ENCODE results near the gene PRAMEF17. TPM values are rescaled to one million over a fixed set of nuclear protein-coding genes. Genes with fewer than 3 reads are reported as not detected.
"Not testable (repeated sequence)": the region's sequence is repeated elsewhere in the genome, so short reads cannot be mapped to it uniquely, and the experiment has no call there.

The PRAMEF17 gene
- total RNA-seq, 1 donor from 2014 or later, result not detected

DNA sequence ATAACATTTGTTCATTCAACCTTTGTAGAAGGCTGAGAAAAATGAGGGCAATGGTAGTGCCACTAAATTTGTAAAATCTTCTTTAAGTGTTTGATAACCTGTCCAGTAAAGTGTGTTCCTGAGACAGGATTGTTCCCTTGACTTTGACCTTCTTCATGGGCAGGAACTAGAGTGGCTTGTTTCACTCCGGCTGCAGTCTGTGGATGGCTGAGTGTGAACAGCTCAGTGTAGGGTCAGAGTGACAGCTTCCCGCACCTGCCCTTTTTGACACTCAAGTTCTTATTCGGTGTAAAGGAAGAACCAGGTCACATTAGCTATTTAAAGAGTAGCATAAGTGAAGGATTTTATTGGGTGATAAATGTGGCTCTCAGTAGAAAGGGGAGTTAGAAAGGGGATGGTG lies 9.1 kb upstream of the PRAMEF17 start:
- not testable (repeated sequence) for H3K27ac ChIP-seq (ENCODE audit: low read depth, low read length); H3K9me3 ChIP-seq (ENCODE audit: control insufficient read depth in 3 of 3, low read length in 3 of 3); H3K9ac ChIP-seq (ENCODE audit: low read depth in 1 of 3, low read length in 3 of 3); H3K36me3 ChIP-seq (ENCODE audit: control insufficient read depth in 3 of 3, insufficient read depth in 3 of 3, low read length in 3 of 3); H3K27me3 ChIP-seq (ENCODE audit: control insufficient read depth in 3 of 3, insufficient read depth in 3 of 3, low read length in 3 of 3); H3K4me1 ChIP-seq (ENCODE audit: control insufficient read depth in 3 of 3, insufficient read depth in 3 of 3, low read length in 3 of 3); H3K4me3 ChIP-seq (ENCODE audit: low read length in 3 of 3)

- H3K9me3 ChIP-seq (ENCODE audit: control insufficient read depth in 3 of 3, low read length in 3 of 3); H3K36me3 ChIP-seq (ENCODE audit: control insufficient read depth in 3 of 3, insufficient read depth in 3 of 3, low read length in 3 of 3); H3K27ac ChIP-seq (ENCODE audit: low read depth, low read length); H3K27me3 ChIP-seq (ENCODE audit: control insufficient read depth in 3 of 3, insufficient read depth in 3 of 3, low read length in 3 of 3); H3K4me3 ChIP-seq (ENCODE audit: low read length in 3 of 3); H3K4me1 ChIP-seq (ENCODE audit: control insufficient read depth in 3 of 3, insufficient read depth in 3 of 3, low read length in 3 of 3); H3K9ac ChIP-seq (ENCODE audit: low read depth in 1 of 3, low read length in 3 of 3): not testable (repeated sequence)
Observed at GRCh38 chr1:13393004-13393403, 3.6 kb downstream of the PRAMEF17 start.

DNA sequence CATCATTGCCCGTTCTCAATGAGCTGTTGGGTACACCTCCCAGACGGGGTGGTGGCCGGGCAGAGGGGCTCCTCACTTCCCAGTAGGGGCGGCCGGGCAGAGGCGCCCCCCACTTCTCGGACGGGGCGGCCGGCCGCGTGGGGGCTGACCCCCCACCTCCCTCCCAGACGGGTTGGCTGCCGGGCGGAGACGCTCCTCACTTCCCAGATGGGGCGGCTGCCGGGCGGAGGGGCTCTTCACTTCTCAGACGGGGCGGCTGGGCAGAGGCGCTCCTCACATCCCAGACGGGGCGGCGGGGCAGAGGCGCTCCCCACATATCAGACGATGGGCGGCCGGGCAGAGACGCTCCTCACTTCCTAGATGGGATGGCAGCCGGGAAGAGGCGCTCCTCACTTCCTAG lies 5.3 kb downstream of the PRAMEF17 start:
- not testable (repeated sequence) for H3K9me3 ChIP-seq (ENCODE audit: control insufficient read depth in 3 of 3, low read length in 3 of 3); H3K27me3 ChIP-seq (ENCODE audit: control insufficient read depth in 3 of 3, insufficient read depth in 3 of 3, low read length in 3 of 3); H3K36me3 ChIP-seq (ENCODE audit: control insufficient read depth in 3 of 3, insufficient read depth in 3 of 3, low read length in 3 of 3); H3K9ac ChIP-seq (ENCODE audit: low read depth in 1 of 3, low read length in 3 of 3); H3K27ac ChIP-seq (ENCODE audit: low read depth, low read length); H3K4me3 ChIP-seq (ENCODE audit: low read length in 3 of 3); H3K4me1 ChIP-seq (ENCODE audit: control insufficient read depth in 3 of 3, insufficient read depth in 3 of 3, low read length in 3 of 3)

- H3K27me3 ChIP-seq (ENCODE audit: control insufficient read depth in 3 of 3, insufficient read depth in 3 of 3, low read length in 3 of 3); H3K27ac ChIP-seq (ENCODE audit: low read depth, low read length); H3K4me1 ChIP-seq (ENCODE audit: control insufficient read depth in 3 of 3, insufficient read depth in 3 of 3, low read length in 3 of 3); H3K36me3 ChIP-seq (ENCODE audit: control insufficient read depth in 3 of 3, insufficient read depth in 3 of 3, low read length in 3 of 3); H3K9ac ChIP-seq (ENCODE audit: low read depth in 1 of 3, low read length in 3 of 3); H3K9me3 ChIP-seq (ENCODE audit: control insufficient read depth in 3 of 3, low read length in 3 of 3); H3K4me3 ChIP-seq (ENCODE audit: low read length in 3 of 3): not testable (repeated sequence)
Observed at GRCh38 chr1:13395311-13395710, 5.9 kb downstream of the PRAMEF17 start.

DNA sequence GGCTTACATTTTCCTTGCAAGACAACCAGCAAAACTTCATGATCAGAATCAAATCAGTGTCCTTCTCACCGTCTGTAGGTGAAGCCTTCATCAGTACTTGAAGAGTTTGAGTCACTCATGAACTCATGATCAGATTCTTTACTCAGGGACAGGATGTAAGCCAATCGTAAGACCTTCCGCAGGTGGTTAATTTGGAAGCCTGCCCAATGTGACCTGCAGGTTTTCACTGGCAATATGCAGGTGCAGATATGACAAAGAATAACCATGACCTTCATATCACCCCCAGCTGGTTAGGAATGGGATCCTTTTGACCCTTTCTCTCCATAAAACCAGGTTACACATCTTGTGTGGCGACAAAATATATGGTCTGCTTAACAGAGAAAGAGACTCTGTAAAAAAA lies 18.4 kb downstream of the PRAMEF17 start:
- Histone ChIP-seq H3K27me3 (ENCODE audit: control insufficient read depth in 3 of 3, insufficient read depth in 3 of 3, low read length in 3 of 3) (no peaks in the 10 kb centered on the region), H3K27ac (ENCODE audit: low read depth, low read length) (no peak overlapping the region), H3K9me3 (ENCODE audit: control insufficient read depth in 3 of 3, low read length in 3 of 3) (no peaks in the 10 kb centered on the region), H3K4me1 (ENCODE audit: control insufficient read depth in 3 of 3, insufficient read depth in 3 of 3, low read length in 3 of 3) (no peaks in the 10 kb centered on the region), H3K9ac (ENCODE audit: low read depth in 1 of 3, low read length in 3 of 3) (no peak overlapping the region), H3K4me3 (ENCODE audit: low read length in 3 of 3) (no peak overlapping the region), H3K36me3 (ENCODE audit: control insufficient read depth in 3 of 3, insufficient read depth in 3 of 3, low read length in 3 of 3) (no peaks in the 10 kb centered on the region)

GRCh38 chr1:13410150-13410549 lies 20.7 kb downstream of the PRAMEF17 start, which contains the start of gene PRAMEF20:
PRAMEF20 (plus strand) TSS chr1:13410450; CDS start chr1:13416355, 5,905 bp downstream.
- not testable (repeated sequence) for H3K36me3 ChIP-seq (ENCODE audit: control insufficient read depth in 3 of 3, insufficient read depth in 3 of 3, low read length in 3 of 3); H3K4me3 ChIP-seq (ENCODE audit: low read length in 3 of 3); H3K27me3 ChIP-seq (ENCODE audit: control insufficient read depth in 3 of 3, insufficient read depth in 3 of 3, low read length in 3 of 3); H3K4me1 ChIP-seq (ENCODE audit: control insufficient read depth in 3 of 3, insufficient read depth in 3 of 3, low read length in 3 of 3); H3K9ac ChIP-seq (ENCODE audit: low read depth in 1 of 3, low read length in 3 of 3); H3K27ac ChIP-seq (ENCODE audit: low read depth, low read length); H3K9me3 ChIP-seq (ENCODE audit: control insufficient read depth in 3 of 3, low read length in 3 of 3)

- H3K27me3 ChIP-seq (ENCODE audit: control insufficient read depth in 3 of 3, insufficient read depth in 3 of 3, low read length in 3 of 3), result no peaks in the 10 kb centered on the region
- H3K27ac ChIP-seq (ENCODE audit: low read depth, low read length), result no peak overlapping the region
- H3K36me3 ChIP-seq (ENCODE audit: control insufficient read depth in 3 of 3, insufficient read depth in 3 of 3, low read length in 3 of 3), result no peaks in the 10 kb centered on the region
- H3K4me3 ChIP-seq (ENCODE audit: low read length in 3 of 3), result no peak overlapping the region
- H3K9ac ChIP-seq (ENCODE audit: low read depth in 1 of 3, low read length in 3 of 3), result no peak overlapping the region
- H3K9me3 ChIP-seq (ENCODE audit: control insufficient read depth in 3 of 3, low read length in 3 of 3), result no peaks in the 10 kb centered on the region
- H3K4me1 ChIP-seq (ENCODE audit: control insufficient read depth in 3 of 3, insufficient read depth in 3 of 3, low read length in 3 of 3), result peaks cover 0 to 8% (median 1%) of the 10 kb centered on the region in 3 donors
Observed at GRCh38 chr1:13430495-13430894, 41.1 kb downstream of the PRAMEF17 start.

GRCh38 chr1:13432251-13432650 lies 42.8 kb downstream of the PRAMEF17 start:
- Histone ChIP-seq H3K36me3 (ENCODE audit: control insufficient read depth in 3 of 3, insufficient read depth in 3 of 3, low read length in 3 of 3) (no peaks in the 10 kb centered on the region), H3K4me3 (ENCODE audit: low read length in 3 of 3) (no peak overlapping the region), H3K27me3 (ENCODE audit: control insufficient read depth in 3 of 3, insufficient read depth in 3 of 3, low read length in 3 of 3) (no peaks in the 10 kb centered on the region), H3K9ac (ENCODE audit: low read depth in 1 of 3, low read length in 3 of 3) (no peak overlapping the region), H3K27ac (ENCODE audit: low read depth, low read length) (no peak overlapping the region), H3K9me3 (ENCODE audit: control insufficient read depth in 3 of 3, low read length in 3 of 3) (no peaks in the 10 kb centered on the region), H3K4me1 (ENCODE audit: control insufficient read depth in 3 of 3, insufficient read depth in 3 of 3, low read length in 3 of 3) (peaks cover 0 to 14% (median 7%) of the 10 kb centered on the region in 3 donors)

DNA sequence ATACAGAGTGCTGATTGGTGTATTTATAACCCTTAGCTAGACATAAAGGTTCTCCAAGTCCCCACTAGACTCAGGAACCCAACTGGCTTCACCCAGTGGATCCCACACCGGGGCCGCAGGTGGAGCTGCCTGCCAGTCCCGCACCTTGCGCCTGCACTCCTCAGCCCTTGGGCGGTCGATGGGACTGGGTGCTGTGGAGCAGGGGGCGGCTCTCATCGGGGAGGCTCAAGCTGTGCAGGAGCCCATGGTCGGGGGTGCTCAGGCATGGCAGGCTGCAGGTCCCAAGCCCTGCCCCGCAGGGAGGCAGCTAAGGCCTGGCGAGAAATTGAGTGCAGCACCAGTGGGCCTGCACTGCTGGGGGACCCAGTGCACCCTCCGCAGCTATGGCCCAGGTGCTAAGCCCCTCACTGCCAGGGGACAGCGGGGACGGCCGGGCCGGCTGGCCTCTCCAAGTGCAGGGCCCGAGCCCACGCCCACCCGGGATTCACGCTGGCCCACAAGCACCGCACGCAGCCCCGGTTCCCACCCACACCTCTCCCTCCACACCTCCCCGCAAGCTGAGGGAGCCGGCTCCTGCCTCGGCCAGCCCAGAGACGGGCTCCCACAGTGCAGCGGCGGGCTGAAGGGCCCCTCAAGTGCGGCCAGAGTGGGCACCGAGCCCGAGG lies 44.4 kb downstream of the PRAMEF17 start:
- not testable (repeated sequence) for H3K9me3 ChIP-seq (ENCODE audit: control insufficient read depth in 3 of 3, low read length in 3 of 3); H3K27ac ChIP-seq (ENCODE audit: low read depth, low read length); H3K9ac ChIP-seq (ENCODE audit: low read depth in 1 of 3, low read length in 3 of 3); H3K4me3 ChIP-seq (ENCODE audit: low read length in 3 of 3); H3K36me3 ChIP-seq (ENCODE audit: control insufficient read depth in 3 of 3, insufficient read depth in 3 of 3, low read length in 3 of 3); H3K27me3 ChIP-seq (ENCODE audit: control insufficient read depth in 3 of 3, insufficient read depth in 3 of 3, low read length in 3 of 3)
- H3K4me1 ChIP-seq (ENCODE audit: control insufficient read depth in 3 of 3, insufficient read depth in 3 of 3, low read length in 3 of 3), result peaks cover 0 to 14% (median 7%) of the 10 kb centered on the region in 3 donors

DNA sequence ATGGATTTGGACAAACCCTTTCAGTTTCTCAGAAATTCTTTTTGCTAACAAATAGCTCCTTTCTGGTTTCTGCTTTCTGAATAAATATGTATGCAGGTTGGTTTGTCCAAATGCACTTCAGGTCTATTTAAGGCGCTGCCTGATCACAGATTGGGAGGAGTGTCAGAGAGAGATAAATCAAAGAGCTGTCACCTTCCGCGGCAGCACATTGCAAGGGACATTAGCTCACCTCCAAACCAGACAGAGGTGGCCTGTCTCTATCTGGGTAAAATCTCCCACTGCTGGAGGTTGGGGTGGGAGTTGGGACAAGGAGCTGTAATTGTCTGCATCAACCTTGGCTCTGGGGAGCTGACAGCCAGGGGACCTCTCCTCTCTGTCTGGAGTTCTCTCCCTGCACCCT lies 46.0 kb downstream of the PRAMEF17 start:
- Histone ChIP-seq H3K4me1 (ENCODE audit: control insufficient read depth in 3 of 3, insufficient read depth in 3 of 3, low read length in 3 of 3) (peaks cover 0 to 14% (median 7%) of the 10 kb centered on the region in 3 donors), H3K4me3 (ENCODE audit: low read length in 3 of 3) (peak overlapping the region in 2 of 3 donors; percentile 2 to 22), H3K27me3 (ENCODE audit: control insufficient read depth in 3 of 3, insufficient read depth in 3 of 3, low read length in 3 of 3) (no peaks in the 10 kb centered on the region), H3K27ac (ENCODE audit: low read depth, low read length) (no peak overlapping the region), H3K36me3 (ENCODE audit: control insufficient read depth in 3 of 3, insufficient read depth in 3 of 3, low read length in 3 of 3) (no peaks in the 10 kb centered on the region), H3K9me3 (ENCODE audit: control insufficient read depth in 3 of 3, low read length in 3 of 3) (no peaks in the 10 kb centered on the region), H3K9ac (ENCODE audit: low read depth in 1 of 3, low read length in 3 of 3) (no peak overlapping the region)

Data from skeletal muscle tissue (tissue), 4 donors.